HS-5 (cell line): Measurements from ENCODE around the gene JARID2.

Source experiments
- DNase-seq: peaks from one replicate; pipeline ENCODE4 v3.0.0-alpha.2; 2012; ENCODE audit warnings: low read depth

JARID2 gene

GRCh38 chr6:15510536-15511247 is 264.8 kb downstream of the JARID2 start:
- DNase-seq, result no peak

GRCh38 chr6:15511248-15512125 is 265.6 kb downstream of the JARID2 start:
- no peak for DNase-seq

GRCh38 chr6:15512126-15512525 is 266.3 kb downstream of the JARID2 start:
- no peak for DNase-seq

GRCh38 chr6:15512721-15513120 is 266.9 kb downstream of the JARID2 start:
- no peak for DNase-seq

GRCh38 chr6:15513131-15513771 is 267.4 kb downstream of the JARID2 start:
- DNase-seq, result no peak

GRCh38 chr6:15513801-15514711 is 268.2 kb downstream of the JARID2 start:
- DNase-seq, result no peak

GRCh38 chr6:15515226-15515625 is 269.4 kb downstream of the JARID2 start:
- DNase-seq, result no peak

GRCh38 chr6:15515660-15516375 is 269.9 kb downstream of the JARID2 start:
- DNase-seq, result no peak

GRCh38 chr6:15516378-15516777 is 270.5 kb downstream of the JARID2 start:
- no peak for DNase-seq

GRCh38 chr6:15516923-15517560 is 271.2 kb downstream of the JARID2 start:
- no peak for DNase-seq

- DNase-seq, result no peak
Observed at GRCh38 chr6:15517600-15517999, 271.7 kb downstream of the JARID2 start.

- no peak for DNase-seq
Observed at GRCh38 chr6:15518057-15518456, 272.2 kb downstream of the JARID2 start.

GRCh38 chr6:15518878-15519277 is 273.0 kb downstream of the JARID2 start:
- no peak for DNase-seq

GRCh38 chr6:15519681-15520080 is 273.8 kb downstream of the JARID2 start:
- DNase-seq, result no peak

GRCh38 chr6:15520626-15521203 is 274.8 kb downstream of the JARID2 start:
- DNase-seq, result no peak

- no peak for DNase-seq
Observed at GRCh38 chr6:15521582-15521981, 275.7 kb downstream of the JARID2 start.

GRCh38 chr6:15522026-15522425 is 276.2 kb downstream of the JARID2 start:
- no peak for DNase-seq

GRCh38 chr6:15522427-15522826 is 276.6 kb downstream of the JARID2 start:
- no peak for DNase-seq

GRCh38 chr6:15522856-15523529 is 277.1 kb downstream of the JARID2 start:
- DNase-seq, result no peak
